B cell (primary cell): ENCODE results near the gene SAMD5. TPM values are rescaled to one million over a fixed set of nuclear protein-coding genes. Genes with fewer than 3 reads are reported as not detected.

Source experiments
- ATAC-seq: fragments of 200-7000 bp; cut with Tn5 transposase; one replicate; pipeline ENCODE4 v1.10.0; 2021; ENCODE audit warnings: low read depth, mild to moderate bottlenecking, moderate number of reproducible peaks, moderate library complexity
- CTCF ChIA-PET: fragments of 350-600 bp; sonication (Branson Sonifier 250); formaldehyde crosslinking; loops from one replicate; lab custom pipeline; 2021; ENCODE audit warnings: antibody characterized with exemption, inconsistent platforms; lab: Charles Lee
- POLR2A ChIA-PET: fragments of 350-600 bp; sonication (Branson Sonifier 250); formaldehyde crosslinking; loops from one replicate; lab custom pipeline; 2021; ENCODE audit warnings: antibody characterized with exemption; lab: Charles Lee
- DNase-seq: peaks from one replicate; pipeline ENCODE4 v3.0.0; 2013
- H2AFZ ChIP-seq: 2 replicates; pipeline ENCODE4 v1.6.1; 2012; ENCODE audit warnings: mild to moderate bottlenecking, low read depth, low read length; ENCODE audit not compliant: insufficient read depth, poor library complexity, severe bottlenecking
- H3K27ac ChIP-seq, 2 donors: 1 replicate in 1 of 2; 2 replicates in 1 of 2; pipeline ENCODE4 v1.5.1; 2012 to 2013; ENCODE audit warnings: low read length in 2 of 2, mild to moderate bottlenecking in 2 of 2, moderate library complexity in 1 of 2
- H3K27me3 ChIP-seq, 4 experiments: fragments of 200-600 bp in 1 of 4; sonication (generic) in 1 of 4; replicated peaks in 1 of 4; 1 replicate in 2 of 4; 2 replicates in 2 of 4; pipeline versions ENCODE4 v1.6.1 to v1.7.0; 2013 to 2016; ENCODE audit warnings: low read length in 3 of 4, mild to moderate bottlenecking in 2 of 4, mixed read lengths in 1 of 4, moderate library complexity in 1 of 4; ENCODE audit not compliant: insufficient read depth in 4 of 4, control insufficient read depth in 3 of 4; ENCODE audit errors: control extremely low read depth in 1 of 4
- H3K36me3 ChIP-seq, 2 experiments: replicated peaks in 1 of 2; 1 replicate in 1 of 2; 2 replicates in 1 of 2; pipeline versions ENCODE4 v1.6.1 to v1.7.1; 2013; ENCODE audit warnings: low read length in 1 of 2; ENCODE audit not compliant: insufficient read depth in 2 of 2, control insufficient read depth in 1 of 2; ENCODE audit errors: control extremely low read depth in 1 of 2, extremely low read depth in 1 of 2
- H3K4me1 ChIP-seq, 2 donors: fragments of 200-600 bp in 1 of 2; sonication (generic) in 1 of 2; 1 replicate in 1 of 2; 2 replicates in 1 of 2; pipeline versions ENCODE4 v1.5.1 to v1.6.1; 2013 to 2017; ENCODE audit warnings: low read length in 2 of 2; ENCODE audit not compliant: control insufficient read depth in 2 of 2, insufficient read depth in 2 of 2
- H3K4me2 ChIP-seq: replicated peaks from 2 replicates; pipeline ENCODE3; 2012; ENCODE audit warnings: mild to moderate bottlenecking, low read depth, low read length; ENCODE audit not compliant: poor library complexity, severe bottlenecking
- H3K4me3 ChIP-seq, 5 experiments: fragments of 200-600 bp in 1 of 5; sonication (generic) in 1 of 5; 1 replicate in 3 of 5; 2 replicates in 2 of 5; pipeline versions ENCODE4 v1.5.1 to v1.7.0; 2011 to 2016; ENCODE audit warnings: low read length in 4 of 5, mild to moderate bottlenecking in 4 of 5, low read depth in 2 of 5, control low read depth in 1 of 5, moderate library complexity in 1 of 5; ENCODE audit not compliant: insufficient read depth in 1 of 5; ENCODE audit errors: control extremely low read depth in 1 of 5, extremely low read depth in 1 of 5
- H3K79me2 ChIP-seq: fragments of 200-600 bp; sonication (generic); one replicate; pipeline ENCODE4 v1.6.0; 2016; ENCODE audit warnings: low read length; ENCODE audit not compliant: control insufficient read depth, insufficient read depth
- H3K9ac ChIP-seq: fragments of 200-600 bp; sonication (generic); 2 replicates; pipeline ENCODE4 v1.6.1; 2017; ENCODE audit warnings: mild to moderate bottlenecking, low read length, moderate library complexity
- H3K9me3 ChIP-seq, 3 donors: one replicate each; pipeline versions ENCODE4 v1.6.1 to v1.7.1; 2013; ENCODE audit warnings: low read length in 2 of 3; ENCODE audit not compliant: control insufficient read depth in 2 of 3, insufficient read depth in 1 of 3; ENCODE audit errors: control extremely low read depth in 1 of 3
- H4K20me1 ChIP-seq: 2 replicates; pipeline ENCODE4 v1.6.0; 2012; ENCODE audit warnings: mild to moderate bottlenecking, low read length; ENCODE audit not compliant: insufficient read depth, control insufficient read depth, poor library complexity, severe bottlenecking
- H3K27ac Mint-ChIP-seq: one replicate; pipeline ENCODE4 v1.8.0; 2021; ENCODE audit warnings: mixed read lengths
- H3K27me3 Mint-ChIP-seq: one replicate; pipeline ENCODE4 v1.8.0; 2021; ENCODE audit warnings: mixed read lengths
- H3K4me1 Mint-ChIP-seq: one replicate; pipeline ENCODE4 v1.8.0; 2021; ENCODE audit warnings: mixed read lengths
- H3K4me3 Mint-ChIP-seq: one replicate; pipeline ENCODE4 v1.8.0; 2021; ENCODE audit warnings: mixed read lengths
- H3K9me3 Mint-ChIP-seq: one replicate; pipeline ENCODE4 v1.8.0; 2022; ENCODE audit warnings: mixed read lengths; ENCODE audit not compliant: insufficient read depth
- EZH2 ChIP-seq: IDR thresholded peaks from 2 replicates; pipeline ENCODE4 v1.6.1; 2012; ENCODE audit warnings: borderline replicate concordance, low read depth, mild to moderate bottlenecking, moderate library complexity, low read length; ENCODE audit not compliant: insufficient read depth, poor library complexity, severe bottlenecking
- WGBS: methylation state at CpG from one replicate; pipeline ENCODE4 v1.1.5; 2013; ENCODE audit warnings: missing lambda C conversion rate; ENCODE audit not compliant: insufficient coverage; 5-methylcytosine and 5-hydroxymethylcytosine counted together
- intact Hi-C: fragments of 100-400 bp; cut with micrococcal nuclease; formaldehyde crosslinking; loops from one replicate; pipeline ENCODE4 v1.10.0; 2022
- polyA plus RNA-seq: library from polyadenylated mRNA; depleted of rRNA; stranded (reverse); fragments of >200 nt; gene quantifications from 2 replicates; pipeline ENCODE4 v1.2.3, GENCODE V29; 2012
- total RNA-seq, 2 donors: library from RNA; stranded (reverse); fragments of 120-200 nt in 1 of 2; gene quantifications; 1 replicate in 1 of 2; 2 replicates in 1 of 2; pipeline versions ENCODE4 v1.2.3 to v1.2.4, GENCODE V29; 2013 to 2022
- TF ChIP-seq, protein P1 (sequence below): fragments of 200-600 bp; IDR thresholded peaks from one replicate; pipeline ENCODE4 v1.8.0; 2022; ENCODE audit warnings: antibody characterized with exemption, mild to moderate bottlenecking

Gene SAMD5
- total and polyA plus RNA-seq, 2 donors (not counting 1 experiment from before 2014, with no cell fraction given): not detected

DNA sequence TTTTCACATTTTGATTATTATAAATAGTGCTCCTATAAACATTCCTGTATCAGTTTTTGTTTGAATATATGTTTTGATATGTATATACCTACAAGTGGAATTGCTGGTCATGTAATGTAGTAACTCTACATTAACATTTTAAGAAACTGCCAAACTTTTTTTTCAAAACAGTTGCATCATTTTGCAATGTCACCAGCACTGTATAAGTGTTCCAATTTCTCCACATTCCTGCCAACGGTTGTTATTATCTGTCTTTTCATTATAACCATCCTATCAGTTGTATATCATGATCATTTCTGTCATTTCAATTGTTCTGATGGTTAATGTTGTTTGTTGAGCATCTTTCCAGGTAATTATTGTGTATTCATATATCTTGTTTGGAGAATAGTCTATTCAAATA lies 44.8 kb upstream of the SAMD5 start:
- Mint-ChIP-seq H3K9me3 (no peaks in the 10 kb centered on the region), H3K4me1 (no peaks in the 10 kb centered on the region), H3K27me3 (peaks cover 11% of the 10 kb centered on the region), H3K4me3 (no peak overlapping the region), H3K27ac (no peak overlapping the region)
- POLR2A ChIA-PET: no interaction called here
- no peaks in the 10 kb centered on the region for H3K36me3 ChIP-seq
- H3K27ac ChIP-seq: no peak overlapping the region
- no peaks in the 10 kb centered on the region for H4K20me1 ChIP-seq
- intact Hi-C loops: no loop called here
- H3K79me2 ChIP-seq: no peaks in the 10 kb centered on the region
- H3K4me2 ChIP-seq: no peak overlapping the region
- TF ChIP-seq, protein P1, sequence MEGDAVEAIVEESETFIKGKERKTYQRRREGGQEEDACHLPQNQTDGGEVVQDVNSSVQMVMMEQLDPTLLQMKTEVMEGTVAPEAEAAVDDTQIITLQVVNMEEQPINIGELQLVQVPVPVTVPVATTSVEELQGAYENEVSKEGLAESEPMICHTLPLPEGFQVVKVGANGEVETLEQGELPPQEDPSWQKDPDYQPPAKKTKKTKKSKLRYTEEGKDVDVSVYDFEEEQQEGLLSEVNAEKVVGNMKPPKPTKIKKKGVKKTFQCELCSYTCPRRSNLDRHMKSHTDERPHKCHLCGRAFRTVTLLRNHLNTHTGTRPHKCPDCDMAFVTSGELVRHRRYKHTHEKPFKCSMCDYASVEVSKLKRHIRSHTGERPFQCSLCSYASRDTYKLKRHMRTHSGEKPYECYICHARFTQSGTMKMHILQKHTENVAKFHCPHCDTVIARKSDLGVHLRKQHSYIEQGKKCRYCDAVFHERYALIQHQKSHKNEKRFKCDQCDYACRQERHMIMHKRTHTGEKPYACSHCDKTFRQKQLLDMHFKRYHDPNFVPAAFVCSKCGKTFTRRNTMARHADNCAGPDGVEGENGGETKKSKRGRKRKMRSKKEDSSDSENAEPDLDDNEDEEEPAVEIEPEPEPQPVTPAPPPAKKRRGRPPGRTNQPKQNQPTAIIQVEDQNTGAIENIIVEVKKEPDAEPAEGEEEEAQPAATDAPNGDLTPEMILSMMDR: no peak
- TF ChIP-seq EZH2: no peak
- DNase-seq (no peak), ATAC-seq (no peak)
- no CpG with 5 or more reads among the region's 1 CpG for WGBS
- H3K27me3 ChIP-seq: no peaks in the 10 kb centered on the region
- H3K9ac ChIP-seq: no peak overlapping the region
- no peak overlapping the region for H3K4me3 ChIP-seq
- no peaks in the 10 kb centered on the region for H3K9me3 ChIP-seq
- H2AFZ ChIP-seq: no peak overlapping the region
- H3K4me1 ChIP-seq: no peaks in the 10 kb centered on the region
- CTCF ChIA-PET: no interaction called here

DNA sequence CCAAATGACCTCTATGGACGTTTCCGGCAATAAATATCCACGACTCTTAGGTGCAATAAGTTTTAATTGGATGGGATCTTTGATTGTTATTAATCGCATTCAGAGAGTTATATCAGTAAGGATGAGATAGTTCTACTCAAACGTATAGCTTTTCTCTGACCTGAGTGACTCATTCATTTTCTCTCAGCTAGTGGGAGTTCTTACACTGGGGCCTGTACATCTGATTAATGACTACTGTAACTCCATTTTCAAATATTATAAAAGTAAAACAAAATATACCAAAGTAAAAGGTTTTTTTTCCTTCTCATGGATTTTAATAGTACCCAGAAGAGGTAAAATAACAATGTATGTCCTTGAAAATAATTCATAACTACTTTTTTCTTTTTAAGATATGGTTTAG lies 41.1 kb upstream of the SAMD5 start:
- Mint-ChIP-seq H3K27me3 (peaks cover 11% of the 10 kb centered on the region), H3K27ac (no peak overlapping the region), H3K4me1 (no peaks in the 10 kb centered on the region), H3K4me3 (no peak overlapping the region), H3K9me3 (no peaks in the 10 kb centered on the region)
- ChIA-PET POLR2A (no interaction called here), CTCF (no interaction called here)
- intact Hi-C loops: no loop called here
- H3K9me3 ChIP-seq: peaks cover 0 to 3% (median 0%) of the 10 kb centered on the region in 3 donors
- H3K79me2 ChIP-seq: no peaks in the 10 kb centered on the region
- DNase-seq: no peak
- no peak overlapping the region for H3K4me2 ChIP-seq
- 28% methylated on average over 3 of the region's 5 CpGs for WGBS
- H3K36me3 ChIP-seq: no peaks in the 10 kb centered on the region
- H3K9ac ChIP-seq: no peak overlapping the region
- H3K27ac ChIP-seq: no peak overlapping the region
- no peak overlapping the region for H2AFZ ChIP-seq
- H3K27me3 ChIP-seq: no peaks in the 10 kb centered on the region
- TF ChIP-seq EZH2: no peak
- TF ChIP-seq, protein P1: no peak
- H4K20me1 ChIP-seq: no peaks in the 10 kb centered on the region
- H3K4me3 ChIP-seq: no peak overlapping the region
- H3K4me1 ChIP-seq: no peaks in the 10 kb centered on the region
- no peak for ATAC-seq
